ENCODE results near the gene DCLK3. TPM values are rescaled to one million over a fixed set of nuclear protein-coding genes. Genes with fewer than 3 reads are reported as not detected.

Gene DCLK3
- 1 to 10 TPM in 11 of 12 donors, not detected in 1; 1.6 to 4.1 (median 2.2) TPM for polyA plus RNA-seq (ENCODE audit: insufficient read length in 12 of 12)
- long read RNA-seq, donor 1, result 0 reads
- long read RNA-seq, donor 2, result 0 reads
- long read RNA-seq, donor 3, full-length matches to known transcripts, result 1 of 1 reads
- long read RNA-seq, donor 3, partial matches to known transcripts, result 0 of 1 reads
- long read RNA-seq, donor 3, other reads (novel, unspliced or antisense), result 0 of 1 reads
- long read RNA-seq, donor 4, result 0 reads
- long read RNA-seq, donor 5, result 0 reads
- long read RNA-seq, donor 6, full-length matches to known transcripts, result 1 of 1 reads
- long read RNA-seq, donor 6, partial matches to known transcripts, result 0 of 1 reads
- long read RNA-seq, donor 6, other reads (novel, unspliced or antisense), result 0 of 1 reads
- long read RNA-seq, donor 7, result 0 reads
- long read RNA-seq, donor 8, full-length matches to known transcripts, result 1 of 1 reads
- long read RNA-seq, donor 8, partial matches to known transcripts, result 0 of 1 reads
- long read RNA-seq, donor 8, other reads (novel, unspliced or antisense), result 0 of 1 reads
- long read RNA-seq, donor 9, result 0 reads
- long read RNA-seq, donor 10, result 0 reads
- long read RNA-seq, donor 11, full-length matches to known transcripts, result 1 of 1 reads
- long read RNA-seq, donor 11, partial matches to known transcripts, result 0 of 1 reads
- long read RNA-seq, donor 11, other reads (novel, unspliced or antisense), result 0 of 1 reads

DNA sequence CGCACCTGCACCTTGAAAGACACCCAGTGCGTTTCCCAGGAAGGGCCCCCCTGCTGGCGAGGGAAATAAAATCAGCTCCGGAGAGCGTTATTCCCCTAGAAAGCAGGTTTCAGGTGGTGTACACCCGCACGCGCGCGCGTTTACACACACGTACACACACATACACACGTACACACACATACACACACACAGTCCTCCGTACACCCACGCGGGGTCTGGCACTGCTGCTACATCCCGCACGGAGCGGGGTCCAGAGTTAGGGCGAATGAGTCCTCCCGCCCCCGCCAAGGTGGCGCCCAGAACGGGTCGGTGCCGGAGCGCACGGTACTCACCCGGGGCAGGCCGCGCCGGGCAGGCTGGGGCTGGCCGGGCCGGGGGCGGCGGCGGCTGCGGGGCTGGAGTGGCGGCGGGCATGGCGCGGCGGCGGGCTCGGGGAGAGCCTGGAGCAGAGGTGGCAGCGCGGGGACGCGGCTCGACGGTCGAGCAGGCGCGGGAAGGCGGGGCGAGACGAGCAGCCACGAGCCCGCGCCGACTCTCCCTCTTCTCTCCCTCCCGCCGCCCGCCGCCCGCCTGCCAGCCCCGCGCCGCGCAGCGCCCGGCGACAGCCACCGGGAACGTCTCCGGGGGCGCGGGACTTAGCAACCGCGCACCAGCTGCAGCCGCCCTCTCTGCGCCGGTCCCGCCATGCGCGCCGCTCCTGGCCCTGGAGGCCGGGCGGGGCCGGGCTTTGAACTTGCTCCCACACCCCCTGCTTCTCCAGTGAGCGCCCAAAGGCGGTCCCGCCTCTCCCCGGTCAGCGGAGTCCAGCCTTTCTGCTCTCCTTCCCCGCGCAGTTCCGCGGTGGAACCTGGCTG is at the start of gene DCLK3:
TSS of gene DCLK3 (minus strand) at position 704 of the 854 bp plus-strand sequence. CDS start at position 414, 290 bp downstream.
- no peak for DNase-seq

DNA sequence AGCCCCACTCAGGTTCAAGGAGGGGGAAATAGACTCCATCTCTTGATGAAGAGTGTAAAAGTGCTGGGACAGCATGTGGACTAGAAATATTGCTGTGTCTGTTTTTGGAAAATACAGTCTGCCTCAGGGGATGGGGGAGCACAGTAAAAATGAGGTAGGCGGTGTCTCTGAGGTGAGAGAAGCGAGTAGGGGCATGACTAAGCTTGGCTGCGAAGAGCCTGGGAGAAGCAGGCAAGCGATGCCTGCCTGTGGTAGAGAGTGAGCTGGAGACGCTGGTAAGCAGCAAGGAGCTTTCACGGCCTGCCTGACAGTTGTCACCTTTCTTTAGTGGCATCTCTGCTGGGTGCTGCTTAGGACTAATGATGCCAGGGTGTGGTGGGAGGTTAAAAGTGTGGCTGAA is 49.0 kb upstream of the DCLK3 start:
- no peak for DNase-seq

- DNase-seq, result no peak
Measured at GRCh38 chr3:36812240-36812639, 47.9 kb upstream of the DCLK3 start.

DNA sequence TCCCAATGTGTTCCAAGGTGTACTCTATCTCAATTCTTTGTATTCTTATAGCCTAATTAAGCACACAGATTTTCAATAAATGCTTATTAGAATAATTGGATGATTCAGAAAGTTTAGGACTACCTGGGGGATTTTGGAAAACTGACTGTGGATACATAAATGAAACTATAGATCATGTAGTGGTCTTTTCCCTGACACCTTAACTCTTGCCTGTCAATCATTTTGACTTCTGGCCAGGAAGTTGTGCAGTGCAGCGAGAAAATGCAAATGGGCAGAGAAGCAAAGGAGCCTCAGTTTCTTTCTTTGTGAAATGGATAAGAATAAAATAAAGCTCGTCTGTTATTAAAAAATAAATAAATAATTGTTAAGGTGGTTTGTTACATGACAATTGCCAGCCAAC is 47.4 kb upstream of the DCLK3 start:
- DNase-seq, result no peak

- no peak for DNase-seq
Measured at GRCh38 chr3:36804295-36805055, 40.1 kb upstream of the DCLK3 start.

DNA sequence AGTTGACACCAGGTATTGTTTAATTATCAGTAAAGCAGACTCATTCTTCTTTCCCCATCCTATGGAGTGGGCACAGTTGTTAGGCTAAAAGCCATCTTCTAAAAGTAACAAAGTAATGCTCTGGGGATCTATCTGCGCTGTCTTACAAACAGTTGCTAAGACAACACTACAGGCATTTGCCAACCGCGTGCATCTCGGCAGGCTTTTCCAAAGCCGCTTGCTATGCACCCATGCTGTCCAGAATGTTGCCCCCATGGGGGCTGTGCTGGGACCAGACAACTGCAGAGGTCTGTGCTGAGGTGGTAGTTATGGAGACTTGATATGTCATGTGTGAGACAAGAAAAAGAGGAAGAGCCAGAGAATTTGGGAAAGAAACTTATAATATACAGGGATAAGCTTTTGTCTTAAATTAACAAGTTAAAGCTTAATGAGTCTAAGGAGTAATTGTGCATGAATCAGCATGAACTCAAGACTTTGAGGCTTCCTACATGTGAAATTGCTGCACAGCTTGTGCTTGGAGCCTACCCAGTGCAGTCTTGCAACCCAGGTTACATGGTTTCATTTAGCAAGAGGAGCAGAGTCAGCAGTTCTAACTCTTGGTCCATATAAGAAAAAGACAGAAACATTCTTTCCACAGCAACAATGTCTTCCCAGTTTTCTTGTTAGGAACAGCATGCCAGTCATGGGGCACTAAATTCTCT is 38.9 kb upstream of the DCLK3 start:
- no peak for DNase-seq

GRCh38 chr3:36800533-36801116 is 36.3 kb upstream of the DCLK3 start:
- no peak for DNase-seq

DNA sequence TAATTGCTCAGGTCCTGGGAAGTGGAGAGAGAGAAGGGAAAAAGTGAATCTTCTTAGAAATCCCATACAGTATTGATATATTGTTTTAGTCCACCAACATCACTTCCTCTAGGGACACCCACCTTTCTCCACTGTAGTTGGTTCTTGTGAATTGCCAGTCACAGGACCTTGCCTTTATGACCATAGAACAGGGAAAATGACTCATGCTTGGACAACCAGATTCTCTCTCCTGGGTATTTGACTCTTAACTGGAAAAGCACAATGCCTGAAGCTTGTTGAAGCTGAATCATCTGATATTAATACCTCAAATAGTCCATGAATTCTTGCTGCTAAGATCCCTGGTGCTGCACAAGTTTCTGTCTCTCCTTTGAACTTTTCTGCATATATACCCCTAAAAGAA is 32.5 kb upstream of the DCLK3 start:
- DNase-seq, result no peak

- peak; percentile 25 for DNase-seq
Measured at GRCh38 chr3:36796161-36796560, 31.8 kb upstream of the DCLK3 start.

- no peak for DNase-seq
Measured at GRCh38 chr3:36795622-36796021, 31.3 kb upstream of the DCLK3 start.

DNA sequence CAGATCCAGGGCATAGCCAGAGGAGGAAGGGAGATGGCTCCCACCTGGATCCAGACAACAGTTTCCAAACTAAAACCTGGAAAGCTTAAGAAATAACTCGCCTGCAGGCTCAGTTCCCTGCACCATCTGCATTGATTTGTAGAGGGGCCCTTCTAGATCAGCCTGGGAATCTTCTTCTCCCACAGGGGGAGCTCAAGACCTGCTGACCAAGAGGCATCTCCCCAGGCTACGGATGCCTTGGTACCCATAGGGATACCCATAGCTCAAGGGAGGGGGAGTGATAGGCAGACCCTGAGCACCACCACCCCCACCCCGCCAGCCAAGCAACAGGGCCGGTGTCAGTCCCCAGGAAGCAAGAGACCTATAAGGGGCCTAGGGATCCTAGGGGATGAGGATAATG is 28.0 kb upstream of the DCLK3 start:
- no peak for DNase-seq

DNA sequence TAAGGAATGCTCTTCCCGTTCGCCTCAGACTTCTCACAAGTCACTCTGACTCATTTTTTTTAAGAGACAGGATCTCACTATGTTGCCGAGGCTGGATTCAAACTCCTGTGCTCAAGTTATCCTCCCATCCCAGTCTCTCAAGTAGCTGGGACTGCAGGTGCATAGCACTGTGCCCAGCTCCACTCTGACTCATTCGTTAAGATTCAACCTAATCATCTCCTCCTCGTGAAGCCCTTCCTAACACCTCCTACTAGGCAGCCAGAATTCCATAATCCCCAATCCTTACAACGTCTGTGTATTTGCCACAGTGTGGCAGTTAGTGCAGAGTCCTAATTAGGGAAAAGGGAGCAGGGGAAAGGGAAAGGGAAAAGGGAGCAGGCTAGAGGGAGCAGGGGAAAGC is 26.4 kb upstream of the DCLK3 start:
- DNase-seq, result no peak

GRCh38 chr3:36786921-36787890 is 22.9 kb upstream of the DCLK3 start:
- DNase-seq, result no peak

DNA sequence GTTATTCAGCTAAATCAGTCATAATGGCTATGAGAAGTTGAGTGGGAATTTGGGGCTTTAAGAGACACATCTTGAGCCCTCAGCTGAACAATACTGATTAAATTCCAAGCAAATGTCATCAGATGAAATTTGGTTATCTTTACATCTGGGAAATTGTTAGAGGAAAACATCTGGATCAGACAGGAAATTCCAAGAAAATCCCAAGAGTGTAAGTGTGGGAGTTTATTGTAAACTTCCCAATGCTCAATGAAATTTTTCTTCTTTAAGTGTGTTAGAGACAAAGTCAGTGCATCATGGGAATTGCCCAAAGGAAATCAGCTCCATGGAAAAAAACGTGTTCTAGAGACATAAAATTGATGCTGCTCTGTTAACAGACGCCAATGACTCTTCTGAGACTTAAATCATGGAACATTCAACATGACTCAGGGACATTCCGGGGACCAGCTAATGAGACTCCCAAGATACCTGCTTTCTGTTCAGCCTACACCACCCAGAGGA is 19.8 kb upstream of the DCLK3 start:
- DNase-seq, result peak; percentile 58

DNA sequence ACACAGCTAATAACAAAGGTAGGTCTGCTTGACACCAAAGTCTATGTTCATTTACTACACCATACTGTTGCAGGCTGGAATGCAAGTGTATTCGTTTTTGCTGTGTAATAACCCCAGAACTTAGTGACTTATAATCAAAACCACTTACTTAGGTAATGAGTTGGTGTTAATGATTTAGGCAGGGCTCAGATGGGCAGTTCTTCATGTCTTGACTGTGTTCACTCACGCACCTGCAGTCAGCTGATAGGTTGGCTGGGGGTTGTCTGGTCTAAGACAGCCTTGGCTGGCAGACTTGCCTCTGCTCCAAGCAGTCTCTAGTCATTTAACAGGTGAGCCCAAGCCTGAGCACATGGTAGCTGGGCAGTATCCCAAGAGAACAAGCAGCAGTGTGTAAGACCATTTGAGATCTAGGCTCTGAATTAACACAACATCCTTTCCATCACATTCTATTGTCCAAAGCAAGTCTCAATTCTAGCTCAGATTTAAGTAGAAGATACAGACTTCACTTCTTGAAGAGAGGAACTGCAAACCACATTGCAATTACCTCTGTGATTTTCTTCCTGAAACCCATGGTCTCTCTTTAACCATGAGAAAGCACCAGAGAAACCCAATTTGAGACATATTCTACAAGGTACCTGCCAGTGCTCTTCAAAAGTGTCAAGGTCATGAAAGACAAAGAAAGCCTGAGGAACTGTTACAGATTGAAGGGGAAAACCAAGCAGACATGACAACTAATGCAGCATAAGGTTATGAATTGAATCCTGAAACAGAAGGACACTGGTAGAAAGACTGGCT is 13.3 kb upstream of the DCLK3 start:
- DNase-seq, result no peak

DNA sequence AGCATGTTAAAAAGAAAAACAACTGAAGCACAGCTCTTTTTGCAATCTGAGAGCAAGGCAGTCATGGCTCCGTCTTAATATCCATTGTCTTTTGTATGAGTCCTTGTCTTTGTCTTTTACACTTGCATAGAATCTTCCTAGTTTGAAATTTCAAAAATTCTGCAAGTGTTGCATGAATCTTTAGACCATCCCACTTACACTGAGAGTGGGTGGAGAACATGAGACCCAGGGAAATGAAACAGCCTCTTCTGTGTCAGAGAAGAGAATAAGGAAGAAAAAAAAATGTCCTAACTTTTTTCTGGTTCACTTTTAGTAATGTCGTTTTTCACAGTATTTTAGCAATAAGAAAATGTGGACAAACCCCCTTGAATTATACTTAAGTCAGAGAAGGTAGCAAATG is 12.1 kb upstream of the DCLK3 start:
- no peak for DNase-seq

- DNase-seq, result no peak
Measured at GRCh38 chr3:36774052-36774451, 9.7 kb upstream of the DCLK3 start.

DNA sequence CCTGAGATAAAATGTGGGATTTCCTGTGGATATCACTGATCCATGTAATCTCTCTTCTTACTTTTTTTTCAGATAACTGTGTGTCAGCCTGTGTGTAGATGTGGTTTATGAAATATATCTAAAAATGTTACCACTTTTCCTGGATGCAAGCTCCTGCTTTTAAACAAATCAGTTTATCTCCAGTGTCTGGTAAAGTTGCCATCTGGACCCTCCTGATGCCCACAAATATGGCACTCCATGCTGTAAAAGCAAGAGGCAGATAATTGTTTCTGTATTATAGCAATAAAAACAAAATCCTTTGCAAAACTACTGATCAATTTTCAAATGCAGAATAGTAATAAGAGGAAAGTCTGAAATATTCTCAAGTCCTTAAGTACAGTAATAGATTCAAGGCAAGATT is 7.6 kb upstream of the DCLK3 start:
- no peak for DNase-seq
